ENCODE data around the gene TMEM165.

Gene TMEM165

GRCh38 chr4:55369968-55370367 lies 25.8 kb upstream of the TMEM165 start:
- DNase-seq = no peak

DNA sequence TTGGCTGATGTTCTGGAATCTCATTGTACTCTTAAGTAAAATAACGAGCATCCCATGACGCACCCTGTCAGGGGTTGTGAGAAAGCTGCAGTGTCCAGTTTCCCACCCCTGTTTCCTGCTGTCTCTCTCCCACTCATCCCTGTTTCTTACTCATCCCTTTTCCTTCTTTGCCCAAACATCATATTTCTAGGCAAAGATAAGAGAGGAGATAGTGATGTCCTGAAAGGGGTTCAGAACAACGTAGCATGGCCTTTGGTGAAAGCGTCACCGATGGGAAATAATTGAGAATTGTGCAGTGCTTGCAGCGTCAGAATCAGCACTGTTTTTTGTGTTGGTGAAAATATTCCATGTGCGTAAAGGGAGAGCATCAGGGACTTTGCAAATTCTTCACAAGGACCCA lies 23.5 kb upstream of the TMEM165 start:
- DNase-seq = no peak

DNA sequence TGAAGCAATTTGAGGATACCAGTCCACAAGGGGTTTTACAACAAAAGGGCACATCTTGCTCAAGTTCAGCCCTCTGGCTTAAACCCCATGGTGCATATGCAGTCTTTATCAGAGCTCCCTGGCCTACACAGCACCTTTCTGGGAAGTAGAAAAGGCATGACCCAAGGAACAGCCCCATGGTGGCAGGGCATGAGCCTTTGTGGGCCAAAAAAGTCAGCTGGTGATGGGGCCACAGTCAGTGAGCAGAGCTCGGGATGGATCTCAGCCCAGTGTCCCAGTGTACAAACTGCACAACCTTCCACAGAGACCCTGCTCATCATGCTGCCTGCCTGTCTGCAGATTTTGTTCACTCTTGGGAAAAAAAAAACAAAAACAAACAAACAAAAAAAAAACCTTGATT lies 22.3 kb upstream of the TMEM165 start:
- DNase-seq = no peak

DNA sequence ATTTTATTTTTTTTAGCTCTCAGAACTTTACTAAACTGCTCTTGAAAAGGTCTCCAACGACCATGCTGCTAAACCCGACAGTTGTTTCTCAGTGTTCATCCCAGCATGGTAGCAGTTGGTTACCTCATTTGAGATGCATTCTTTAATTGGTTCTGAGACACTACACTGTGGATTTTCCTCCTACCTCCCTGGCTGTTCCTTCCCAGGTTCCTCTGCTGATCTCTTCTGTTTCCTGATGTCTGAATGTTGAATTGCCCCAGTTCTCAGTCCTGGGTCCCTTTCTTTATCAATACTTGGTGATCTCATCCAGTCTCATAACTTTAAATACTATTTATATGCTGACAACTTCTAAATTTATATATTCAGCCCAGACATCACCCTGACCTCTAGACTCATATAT lies 19.1 kb upstream of the TMEM165 start:
- no peak for DNase-seq

DNA sequence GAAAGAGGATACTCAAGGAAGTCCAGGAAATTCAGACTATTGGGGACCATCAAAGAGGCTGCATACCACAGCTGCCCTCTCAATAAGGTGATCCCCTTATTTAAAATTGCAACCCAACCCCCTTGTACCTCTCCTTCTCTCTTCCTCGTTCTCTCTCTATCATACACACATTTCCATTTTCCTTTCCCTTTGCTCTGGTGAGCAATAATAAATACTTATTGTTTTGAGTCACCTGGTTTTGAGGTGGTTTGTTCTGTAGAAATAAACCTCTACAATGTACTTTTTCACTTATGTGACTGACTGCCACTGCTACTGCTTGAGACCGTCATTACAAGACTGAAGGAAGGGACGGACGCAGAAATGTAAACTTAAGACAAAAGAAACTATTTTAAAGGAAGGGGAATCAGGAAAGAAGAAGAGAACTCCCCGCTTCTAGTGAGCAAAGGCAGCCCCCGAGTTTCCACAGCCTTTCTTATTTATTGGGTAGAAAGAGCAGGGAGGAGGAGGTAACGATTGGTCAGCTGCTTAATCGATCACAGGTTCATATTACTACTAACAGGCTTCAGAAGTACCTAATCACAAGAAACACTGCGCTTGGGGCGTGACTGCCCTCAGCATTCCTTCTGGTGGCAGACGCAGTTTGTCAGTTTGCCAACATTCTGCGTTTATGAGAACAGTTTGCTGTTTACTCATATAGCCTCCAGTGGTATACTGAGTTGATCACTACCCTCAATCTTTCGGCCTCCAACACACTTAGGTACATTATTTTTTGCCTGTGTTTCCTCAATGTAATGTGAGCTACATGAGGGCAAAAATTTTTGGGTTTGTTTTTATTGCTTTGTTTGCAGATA lies 16.9 kb upstream of the TMEM165 start:
- DNase-seq = no peak

- no peak for DNase-seq
Measured at GRCh38 chr4:55380576-55380975, 15.2 kb upstream of the TMEM165 start.

DNA sequence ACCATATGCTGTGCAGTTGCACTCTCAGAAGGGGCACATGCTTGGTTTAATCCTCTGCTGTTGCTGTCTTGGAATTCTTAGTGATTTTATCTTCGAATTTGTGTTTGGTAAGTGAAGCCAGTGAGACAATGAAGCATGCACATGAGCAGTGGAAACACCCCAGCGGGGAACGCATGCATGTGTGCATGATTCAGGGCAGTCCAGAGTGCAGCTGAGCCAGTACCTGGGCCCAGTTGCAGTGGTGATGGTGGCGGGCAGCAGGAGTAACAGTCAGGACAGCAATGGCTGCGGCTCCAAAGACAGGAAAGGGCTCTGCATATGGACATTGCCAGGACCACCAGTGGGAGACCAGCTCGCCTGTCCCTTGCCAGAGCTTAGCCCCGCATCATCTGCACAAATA lies 14.3 kb upstream of the TMEM165 start:
- no peak for DNase-seq

DNA sequence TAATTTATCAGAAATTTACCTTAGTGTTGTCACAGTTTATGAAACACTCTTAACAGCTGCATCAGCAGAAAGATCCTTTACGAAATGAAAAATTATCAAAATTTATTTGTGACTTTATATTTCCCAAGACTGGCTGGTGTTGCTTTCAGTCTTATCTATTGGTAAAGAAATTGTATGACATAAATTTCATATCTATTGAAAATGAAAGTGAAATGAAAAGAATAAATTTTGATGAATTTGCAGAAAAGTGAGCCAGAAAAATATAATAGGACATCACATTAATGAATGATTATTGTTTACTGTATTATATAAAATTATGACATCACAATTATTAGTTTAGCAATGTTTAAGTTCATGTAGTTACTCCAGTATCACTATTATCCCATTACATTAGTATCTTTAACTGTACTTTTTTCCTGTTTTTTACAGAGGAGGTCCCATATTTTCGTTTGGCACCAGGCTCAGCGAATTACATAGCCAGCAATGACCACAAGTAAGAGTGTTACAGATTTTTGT lies 13.2 kb upstream of the TMEM165 start:
- no peak for DNase-seq

DNA sequence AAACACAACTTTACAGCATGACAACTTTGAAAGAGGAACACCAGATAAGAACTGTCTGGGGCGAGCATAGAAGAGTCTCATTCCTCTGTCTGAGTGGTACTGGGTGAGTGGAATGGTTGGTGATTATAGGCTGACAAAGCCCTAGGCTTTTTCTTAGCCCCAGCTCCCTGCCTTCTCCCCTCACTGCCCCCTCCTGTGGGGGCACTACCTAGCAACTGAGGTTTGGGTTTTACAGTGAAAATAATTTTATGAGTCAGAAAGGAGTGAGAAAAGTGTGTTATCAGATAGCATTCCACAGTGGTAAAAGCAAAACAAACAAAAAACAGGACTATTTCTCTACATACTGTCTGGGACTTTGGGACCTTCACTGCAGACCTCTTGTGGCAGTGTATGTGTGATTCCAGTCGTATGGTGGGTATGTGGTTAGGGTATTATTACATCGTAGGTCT lies 10.5 kb upstream of the TMEM165 start:
- no peak for DNase-seq

DNA sequence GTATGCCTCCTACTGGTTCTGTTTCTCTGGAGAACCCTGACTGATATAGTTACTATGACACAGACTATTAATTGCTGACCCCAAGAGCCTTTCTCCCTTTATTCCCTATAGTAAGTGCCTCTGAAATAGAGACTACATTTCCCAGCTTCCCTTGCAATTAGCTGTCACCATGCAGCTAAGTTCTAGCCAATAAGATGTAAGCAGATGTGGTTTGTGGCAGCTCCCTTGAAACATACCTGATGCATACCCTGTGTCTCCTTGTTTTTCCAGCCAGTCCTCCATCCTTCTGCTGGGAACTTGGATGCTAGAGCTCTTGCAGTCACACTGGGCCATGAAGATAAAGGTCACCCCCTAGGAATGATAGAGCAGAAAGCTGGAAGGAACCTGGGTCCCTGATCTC lies 9.7 kb upstream of the TMEM165 start:
- no peak for DNase-seq

- no peak for DNase-seq
Measured at GRCh38 chr4:55386840-55387239, 8.9 kb upstream of the TMEM165 start.

- DNase-seq = no peak
Measured at GRCh38 chr4:55393461-55394320, 2.1 kb upstream of the TMEM165 start.

- no peak for DNase-seq
Measured at GRCh38 chr4:55395218-55395528, 584 bp upstream of the TMEM165 start.

GRCh38 chr4:55396308-55397125 lies 760 bp downstream of the TMEM165 start:
- peak in 1 of 2 experiments; percentile 41 for DNase-seq

DNA sequence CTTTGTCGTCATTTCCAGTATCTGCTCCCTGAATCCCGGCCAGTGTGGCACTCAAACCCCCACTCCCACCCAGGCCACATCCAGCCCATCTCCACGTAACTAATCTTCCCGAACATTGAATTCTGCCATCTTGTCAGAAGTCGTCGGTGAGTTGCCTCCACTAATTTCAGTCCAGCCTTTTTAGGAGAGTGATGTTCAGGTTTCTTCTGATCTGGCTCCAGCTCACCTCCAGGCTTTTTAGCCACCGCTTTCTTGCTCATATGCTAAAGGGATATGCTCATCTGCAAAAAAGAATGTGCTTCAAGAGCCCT lies 1.3 kb downstream of the TMEM165 start:
- DNase-seq = no peak

DNA sequence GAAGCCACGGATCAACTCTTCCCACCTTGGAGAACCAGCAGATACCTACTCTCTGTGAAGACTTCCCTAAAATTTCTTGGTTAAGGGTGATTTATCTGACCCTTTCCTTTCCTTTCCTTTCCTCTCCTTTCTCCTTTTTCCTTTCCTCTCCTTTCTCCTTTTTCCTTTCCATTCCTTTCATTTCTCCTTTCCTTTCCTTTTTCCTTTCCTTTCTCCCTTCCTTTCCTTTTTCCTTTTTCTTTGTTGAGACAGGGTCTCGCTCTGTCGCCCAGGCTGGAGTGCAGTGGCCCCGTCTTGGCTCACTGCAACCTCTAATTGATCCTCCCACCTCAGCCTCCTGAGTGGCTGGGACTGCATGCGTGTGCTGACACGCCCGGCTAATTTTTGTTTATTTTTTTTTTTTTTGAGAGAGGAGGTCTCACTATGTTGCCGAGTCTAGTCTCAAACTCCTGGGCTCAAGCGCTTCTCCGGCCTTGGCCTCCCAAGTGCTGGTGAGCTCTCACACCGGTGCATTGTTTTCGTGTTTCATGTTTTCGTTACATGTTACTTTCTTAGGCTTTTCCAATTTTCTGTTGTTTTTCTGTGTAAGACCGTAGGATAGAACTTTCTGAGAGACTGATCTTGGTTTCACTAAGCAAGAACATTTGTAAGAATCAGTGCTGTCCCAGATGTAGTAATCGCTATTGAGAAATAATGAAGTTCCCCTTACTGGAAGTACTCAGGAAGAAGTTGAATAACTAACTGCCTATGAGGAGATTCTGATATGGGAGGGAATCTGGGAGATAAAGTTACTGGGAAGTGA lies 2.0 kb downstream of the TMEM165 start:
- DNase-seq = peak in 1 of 2 experiments; percentile 15

- no peak for DNase-seq
Measured at GRCh38 chr4:55398461-55398860, 2.7 kb downstream of the TMEM165 start.

DNA sequence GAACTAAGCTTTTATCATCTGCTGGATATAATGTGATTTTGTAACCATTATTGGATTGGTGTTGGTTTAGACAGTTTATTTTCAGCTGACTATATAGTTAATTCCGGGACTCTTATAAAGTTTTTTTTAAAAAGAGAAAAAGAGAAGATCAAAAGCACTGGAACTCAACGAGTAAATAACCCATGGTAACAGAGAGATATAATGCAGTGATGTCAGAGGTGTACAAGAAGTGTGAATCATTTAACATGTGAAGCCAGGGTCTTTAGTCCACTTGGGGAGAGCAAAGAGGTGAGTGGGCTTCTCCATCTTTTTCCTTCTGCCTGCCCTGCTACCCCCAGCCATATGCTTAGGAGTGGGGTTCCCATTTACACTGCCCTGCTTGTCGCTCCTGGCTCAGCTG lies 3.2 kb downstream of the TMEM165 start:
- no peak for DNase-seq

DNA sequence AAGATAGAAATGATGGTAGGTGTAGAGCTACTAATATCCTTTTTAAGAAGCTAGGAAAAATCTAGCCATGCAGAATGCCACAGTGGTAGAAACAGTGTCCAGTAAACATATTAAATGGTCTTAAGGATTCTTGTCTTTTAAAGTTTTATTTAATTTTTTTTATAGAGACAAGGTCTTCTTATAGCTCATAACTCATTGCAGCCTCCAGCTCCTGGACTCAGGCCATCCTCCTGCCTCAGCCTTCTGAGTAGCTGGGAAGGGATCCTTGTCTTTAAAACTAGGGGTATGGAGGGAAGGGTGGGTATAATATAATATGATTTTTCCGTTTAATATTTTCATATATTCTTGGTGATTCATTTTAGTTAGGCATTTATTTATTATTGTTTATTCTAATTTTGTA lies 3.8 kb downstream of the TMEM165 start:
- DNase-seq = no peak

GRCh38 chr4:55405073-55405472 lies 9.3 kb downstream of the TMEM165 start:
- DNase-seq = no peak

GRCh38 chr4:55406545-55406944 lies 10.8 kb downstream of the TMEM165 start:
- no peak for DNase-seq

DNA sequence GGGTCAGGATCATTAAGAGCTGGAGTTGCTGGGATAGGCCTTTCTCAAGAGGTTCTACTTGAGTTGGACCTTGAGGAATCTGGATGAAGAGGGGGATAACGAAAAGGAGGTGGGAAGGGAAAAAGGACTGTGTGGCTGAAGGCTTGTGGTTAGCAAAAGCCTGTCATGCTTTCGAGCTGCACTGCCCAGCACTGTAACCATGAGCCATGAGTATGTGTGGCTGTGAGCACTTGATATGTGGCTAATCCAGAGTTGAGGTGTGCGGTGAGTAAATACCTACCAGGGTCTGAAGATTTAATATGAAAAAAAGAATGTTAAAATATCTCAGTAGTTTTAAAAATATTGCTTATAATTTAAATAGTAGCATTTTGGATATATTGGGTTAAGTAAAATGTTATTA lies 11.4 kb downstream of the TMEM165 start:
- no peak for DNase-seq

All from NCI-H2081 (cell line).